T-helper 2 cell treated with Interferon-gamma antibody and Interleukin-4, amounts not matched to agents 100 ng/mL and 5 ng/mL, for 36 hours (primary cell): ENCODE data around the gene COP1. TPM values are rescaled to one million over a fixed set of nuclear protein-coding genes. Genes with fewer than 3 reads are reported as not detected.
"Not testable (repeated sequence)": the region's sequence is repeated elsewhere in the genome, so short reads cannot be mapped to it uniquely, and the experiment has no call there.

Source experiments
- intact Hi-C: fragments of 100-400 bp; cut with micrococcal nuclease; formaldehyde crosslinking; loops from one replicate; pipeline ENCODE4 v1.15.1; 2023
- total RNA-seq: library from RNA; stranded (reverse); gene quantifications from 2 replicates; pipeline ENCODE4 v1.2.3, GENCODE V29; 2022

The COP1 gene
- total RNA-seq, 1 donor from 2014 or later = 45.8 TPM

DNA sequence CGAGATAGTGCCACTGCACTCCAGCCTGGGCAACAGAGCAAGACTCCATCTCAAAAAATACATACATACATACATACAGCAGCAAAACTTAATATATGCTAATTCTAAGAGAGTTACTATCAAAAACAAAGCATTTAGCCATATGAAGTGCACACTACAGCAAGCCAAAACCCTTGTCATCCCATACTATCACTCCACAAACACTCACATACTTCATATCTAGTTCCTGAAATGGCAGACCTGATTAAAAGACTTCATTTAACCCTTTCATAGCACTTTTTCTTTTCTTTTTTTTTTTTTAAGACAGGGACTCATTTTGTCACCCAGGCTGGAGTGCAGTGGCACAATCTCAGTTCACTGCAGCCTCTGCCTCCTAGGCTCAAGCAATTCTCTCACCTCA is 65.6 kb downstream of the COP1 start:
- intact Hi-C loops = no loop called here

DNA sequence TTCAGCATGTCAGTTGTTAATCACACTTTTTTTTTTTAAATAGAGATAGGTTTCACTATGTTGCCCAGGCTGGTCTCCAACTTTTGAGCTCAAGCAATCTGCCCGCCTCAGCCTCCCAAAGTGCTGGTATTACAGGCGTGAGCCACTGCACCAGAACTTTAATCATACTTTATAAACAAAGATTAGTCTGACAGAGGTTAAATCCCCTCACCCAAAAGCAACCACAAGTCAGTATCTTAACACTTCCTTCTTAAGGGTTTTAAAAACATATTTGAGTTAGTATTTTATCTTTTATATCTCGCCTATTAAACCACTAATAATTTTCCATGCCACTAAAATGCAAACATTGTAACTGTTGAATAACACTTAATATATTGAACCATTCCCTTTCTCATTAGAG is 70.2 kb downstream of the COP1 start:
- intact Hi-C loops = no loop called here

DNA sequence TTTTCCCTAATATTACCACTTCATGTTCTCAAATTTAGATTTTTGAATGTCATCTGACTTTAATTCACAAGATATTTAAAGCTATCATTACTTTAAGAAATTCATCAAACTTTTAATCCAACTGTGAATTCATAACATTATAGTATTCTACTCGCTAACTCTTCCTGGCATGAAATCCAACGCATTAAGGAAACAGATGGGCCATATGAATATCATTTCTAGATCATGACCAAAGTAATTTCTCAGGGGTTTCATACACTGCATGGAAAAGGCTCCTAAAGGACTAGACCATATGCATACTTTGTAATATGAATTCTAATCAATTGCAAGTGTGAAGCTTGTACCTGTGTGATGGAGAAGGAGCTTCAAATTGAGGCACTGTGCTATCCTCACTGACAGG is 72.4 kb downstream of the COP1 start:
- intact Hi-C loops = no loop called here

DNA sequence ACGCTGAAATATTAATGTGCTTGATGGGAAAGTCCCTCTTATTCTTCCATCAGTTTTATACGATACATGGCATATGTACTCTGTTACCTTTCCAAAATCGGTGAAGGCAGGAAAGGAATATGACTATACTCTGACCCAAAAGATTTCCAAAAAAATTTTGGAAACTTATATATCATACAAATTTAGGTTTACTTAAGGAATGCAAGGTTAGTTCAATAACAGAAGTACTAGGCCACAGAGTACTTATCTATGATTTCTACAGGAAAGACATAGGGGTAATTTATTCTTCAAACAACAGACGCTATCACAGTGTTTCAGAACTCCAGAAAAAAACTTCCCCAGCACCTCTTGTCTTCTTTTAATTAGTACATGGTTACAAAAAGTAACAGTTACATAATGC is 84.8 kb downstream of the COP1 start:
- intact Hi-C loops = no loop called here

DNA sequence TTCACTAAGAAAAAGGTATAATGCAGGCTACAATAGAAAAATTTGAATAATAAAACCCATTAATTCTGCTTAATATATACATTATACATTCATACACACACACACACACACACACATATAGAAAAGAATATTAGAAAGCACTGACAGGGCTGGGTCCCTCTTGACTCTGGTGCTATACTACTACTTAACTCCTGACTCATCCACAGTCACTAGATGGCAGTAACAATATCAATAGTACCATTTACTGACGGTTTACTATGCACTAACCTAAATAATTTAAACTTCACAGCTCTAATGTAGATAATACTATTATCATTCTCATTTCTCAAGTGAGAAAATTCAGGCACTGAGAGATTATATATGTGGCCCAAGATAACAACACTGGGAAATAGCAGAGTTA is 87.5 kb downstream of the COP1 start:
- intact Hi-C loops = no loop called here

DNA sequence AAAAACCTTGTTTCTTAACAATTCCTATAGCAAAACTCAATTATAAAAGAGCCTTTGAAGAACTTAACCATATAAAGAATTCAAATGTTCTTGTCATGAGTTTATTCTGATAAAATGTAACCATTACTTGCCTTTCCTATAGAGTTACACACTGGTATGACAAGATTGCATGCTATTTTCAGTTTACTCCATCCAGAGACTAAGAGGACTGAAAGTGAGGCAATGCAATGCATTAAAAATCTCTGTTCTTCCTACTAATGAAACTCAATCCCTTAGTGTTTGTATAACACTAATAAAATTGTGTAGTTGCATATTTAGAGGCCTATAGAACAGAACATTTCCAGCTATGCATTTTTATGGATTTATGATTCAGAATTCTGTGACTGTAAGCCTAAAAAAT is 88.1 kb downstream of the COP1 start:
- intact Hi-C loops = no loop called here

DNA sequence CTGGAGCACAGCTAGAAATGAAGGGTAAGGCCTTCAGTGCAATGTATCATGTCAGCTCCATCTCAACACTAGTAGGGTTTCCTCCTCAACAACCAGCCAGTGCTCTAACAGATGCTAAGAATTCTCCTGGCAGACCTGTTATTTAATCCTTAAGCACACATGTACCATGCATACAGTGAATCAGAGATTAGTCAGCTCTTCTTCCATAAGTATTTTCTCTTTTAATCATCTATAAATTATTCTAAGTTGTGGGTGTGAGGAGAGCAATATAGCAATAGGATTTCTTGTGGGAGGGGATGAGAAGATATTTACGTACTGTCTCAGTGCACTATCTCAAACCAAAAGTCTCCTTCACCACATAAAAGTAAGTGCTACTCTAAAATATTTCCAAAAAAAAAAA is 95.3 kb downstream of the COP1 start:
- intact Hi-C loops = no loop called here

DNA sequence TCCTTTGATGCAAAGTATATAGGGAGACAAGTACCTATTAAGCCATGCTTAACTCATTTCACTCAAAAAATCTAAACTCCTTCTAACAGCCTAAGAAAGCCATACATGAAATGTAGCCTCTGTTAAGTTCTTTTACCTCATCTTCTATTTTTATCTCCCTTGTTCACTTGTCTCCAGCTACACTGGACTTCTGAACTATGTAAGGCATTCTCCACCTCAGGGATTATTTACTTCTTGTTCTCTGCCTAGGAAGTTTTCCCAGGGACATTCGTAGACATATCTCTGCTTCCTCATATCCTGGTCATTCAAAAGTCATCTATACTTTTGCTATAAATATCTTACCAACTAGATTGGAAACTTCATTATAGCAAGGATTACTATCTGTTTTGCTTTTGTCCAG is 96.9 kb downstream of the COP1 start:
- intact Hi-C loops = no loop called here

DNA sequence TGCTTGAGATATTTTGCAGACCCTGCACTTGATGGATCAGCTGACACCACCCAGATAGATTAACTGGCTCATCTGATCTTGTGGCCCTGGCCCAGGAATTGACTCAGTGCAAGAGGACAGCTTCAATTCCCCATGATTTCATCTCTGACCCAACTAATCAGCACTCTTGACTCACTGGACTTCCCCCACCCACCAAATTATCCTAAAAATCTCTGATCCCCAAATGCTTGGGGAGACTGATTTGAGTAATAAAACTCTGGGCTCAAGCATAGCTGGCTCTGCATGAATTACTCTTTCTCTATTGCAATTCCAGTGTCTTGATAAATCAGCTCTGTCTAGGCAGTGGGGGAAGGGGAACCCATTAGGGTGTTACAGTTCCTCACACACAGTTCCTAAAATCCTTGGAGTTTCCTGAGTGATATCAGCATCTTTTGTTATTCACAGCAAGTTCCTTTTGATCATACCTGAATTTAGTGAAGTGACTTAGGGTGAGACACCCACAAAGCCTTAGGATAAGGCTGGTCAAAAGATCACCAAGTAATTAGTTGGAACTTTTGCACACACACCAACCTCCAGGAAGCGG is 104.2 kb downstream of the COP1 start:
- intact Hi-C loops = no loop called here

DNA sequence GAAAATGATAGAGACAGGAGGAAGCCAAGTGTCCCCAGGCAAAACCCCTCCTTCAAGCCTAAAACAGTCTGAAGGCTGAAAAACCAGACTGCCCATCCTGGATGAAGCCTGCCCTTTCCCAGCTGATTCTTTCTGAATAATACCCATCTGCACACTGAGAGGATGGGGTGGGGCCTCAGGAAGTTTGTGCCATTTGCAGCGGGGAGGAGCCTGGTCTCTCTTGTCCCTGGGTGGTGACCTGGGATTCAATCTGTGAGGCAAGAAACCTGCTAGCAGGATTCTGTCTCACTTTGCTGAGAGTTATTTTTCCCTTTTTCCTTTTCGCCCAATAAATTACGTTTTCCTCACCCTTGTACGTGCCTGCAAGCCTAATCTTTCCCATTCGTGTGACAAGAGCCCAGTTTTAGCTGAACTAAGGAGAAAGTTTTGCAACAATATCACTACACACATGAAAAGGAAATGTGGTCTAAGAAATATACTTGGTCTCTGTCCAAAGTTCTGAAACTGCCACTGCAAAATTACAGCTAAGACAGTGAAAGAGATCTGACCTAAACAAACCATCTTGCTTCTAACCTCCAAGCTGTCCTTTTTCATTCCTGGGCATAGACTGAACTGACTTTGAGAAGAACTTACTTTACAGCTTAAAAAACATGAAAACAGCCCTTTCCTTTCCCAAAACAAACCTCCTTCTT is 105.0 kb downstream of the COP1 start:
- intact Hi-C loops = no loop called here

DNA sequence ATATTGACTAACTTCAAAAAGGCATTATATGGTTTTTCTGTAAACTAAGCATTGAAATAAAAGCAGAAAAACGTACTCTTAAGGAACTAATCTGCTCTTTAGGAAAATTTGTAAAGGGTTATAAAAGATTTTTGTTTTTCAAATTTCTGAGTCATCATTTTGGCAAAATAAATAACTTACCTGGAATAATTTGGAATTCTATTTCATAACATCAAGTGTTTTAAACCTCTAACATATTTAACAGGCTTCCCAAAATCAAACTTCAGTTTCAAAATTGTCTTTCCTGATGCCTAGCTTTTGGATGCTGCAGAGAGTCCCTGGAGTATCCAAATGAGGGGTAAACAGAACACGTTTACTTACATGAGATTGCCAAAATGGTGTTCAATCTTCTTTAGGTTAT is 108.5 kb downstream of the COP1 start:
- intact Hi-C loops = no loop called here

DNA sequence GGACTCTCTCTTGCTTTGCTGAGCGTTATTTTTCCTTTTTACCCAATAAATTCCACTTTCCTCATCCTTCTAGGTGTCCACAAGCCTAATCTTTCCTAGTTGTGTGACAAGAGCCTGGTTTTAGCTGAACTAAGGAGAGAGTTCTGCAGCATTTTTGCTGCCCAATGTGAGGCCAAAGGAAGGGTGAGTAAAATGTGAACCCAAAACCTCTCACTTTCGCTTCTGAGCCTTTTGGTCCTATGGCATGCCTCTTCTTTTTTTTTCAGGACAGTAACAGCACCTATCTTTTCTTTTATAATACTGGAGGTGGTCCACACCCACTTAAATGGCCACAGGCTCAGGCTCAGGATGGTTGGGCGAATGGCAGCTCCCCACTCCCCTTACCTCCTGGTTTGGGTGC is 111.1 kb downstream of the COP1 start:
- intact Hi-C loops = no loop called here

DNA sequence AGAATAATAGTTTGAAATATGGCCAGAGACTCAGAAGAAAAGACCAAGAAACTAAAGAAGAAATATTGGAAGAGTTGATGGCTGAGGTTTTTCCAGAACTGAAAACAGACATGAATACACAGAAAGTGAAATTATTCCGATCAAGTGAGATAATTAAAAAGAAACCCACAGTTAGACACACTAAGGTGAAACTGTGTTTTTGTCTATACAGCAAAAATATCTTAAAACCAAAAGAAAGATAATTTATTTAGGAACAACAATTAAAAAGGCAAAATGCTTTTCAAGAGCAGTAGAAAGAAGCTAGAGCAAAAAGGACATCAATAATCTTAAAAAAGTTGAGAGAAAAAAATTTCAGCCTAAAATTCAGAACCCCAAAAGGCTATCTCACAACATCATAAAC is 116.3 kb downstream of the COP1 start:
- intact Hi-C loops = no loop called here

DNA sequence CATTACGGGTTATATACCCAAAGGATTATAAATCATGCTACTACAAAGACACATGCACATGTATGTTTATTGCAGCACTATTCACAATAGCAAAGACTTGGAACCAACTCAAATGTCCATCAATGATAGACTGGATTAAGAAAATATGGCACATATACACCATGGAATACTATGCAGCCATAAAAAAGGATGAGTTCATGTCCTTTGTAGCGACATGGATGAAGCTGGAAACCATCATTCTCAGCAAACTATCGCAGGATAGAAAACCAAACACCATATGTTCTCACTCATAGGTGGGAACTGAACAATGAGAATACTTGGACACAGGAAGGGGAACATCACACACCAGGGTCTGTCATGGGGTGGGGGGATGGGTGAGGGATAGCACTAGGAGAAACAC is 119.3 kb downstream of the COP1 start:
- intact Hi-C loops = not testable (repeated sequence)

DNA sequence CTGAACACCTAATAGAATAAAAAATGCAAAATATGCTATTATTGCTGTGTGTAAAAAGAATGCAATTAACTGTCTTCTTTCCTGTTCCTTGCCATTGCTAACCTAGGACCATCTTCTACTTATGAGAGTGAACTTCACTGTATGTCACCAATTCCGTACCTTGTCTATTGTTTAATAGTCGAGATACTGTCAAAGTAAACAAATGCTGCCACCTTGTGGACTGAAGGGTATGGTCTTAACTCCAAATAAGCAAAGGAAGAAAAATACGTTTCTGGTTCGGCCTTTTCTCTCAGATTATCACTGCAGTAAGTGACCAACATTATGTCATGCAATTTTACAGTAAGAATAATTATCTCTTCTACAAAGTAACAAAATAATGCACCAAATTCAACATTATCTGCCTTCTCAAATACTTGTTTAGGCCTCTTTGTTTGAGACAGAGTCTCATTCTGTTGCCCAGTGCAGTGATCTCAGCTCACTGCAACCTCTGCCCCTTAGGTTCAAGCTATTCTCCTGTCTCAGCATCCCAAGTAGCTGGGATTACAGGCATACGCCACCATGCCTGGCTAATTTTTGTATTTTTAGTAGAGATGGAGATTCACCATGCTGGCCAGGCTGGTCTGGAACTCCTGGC is 133.4 kb downstream of the COP1 start:
- intact Hi-C loops = loop anchor here (10.0 kb wide), 1 partner anchor 929 kb away; no protein-coding TSS in a partner anchor

DNA sequence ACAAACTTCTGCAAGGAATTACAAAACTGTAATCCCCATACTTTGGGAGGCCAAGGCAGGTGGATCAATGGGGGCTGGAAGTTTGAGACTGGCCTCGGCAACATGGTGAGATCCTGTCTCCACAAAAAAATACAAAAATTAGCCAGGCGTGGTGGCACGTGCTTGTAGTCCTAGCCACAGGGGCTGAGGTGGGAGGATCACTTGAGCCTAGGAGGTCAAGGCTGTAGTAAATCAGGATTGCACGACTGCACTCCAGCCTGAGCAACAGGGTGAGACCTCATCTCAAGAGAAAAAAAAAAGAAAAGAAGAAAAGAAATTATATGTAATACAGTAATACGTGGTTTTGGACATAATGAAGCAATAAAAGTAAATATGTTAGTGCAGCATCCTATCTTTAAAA is 138.2 kb downstream of the COP1 start:
- intact Hi-C loops = no loop called here

DNA sequence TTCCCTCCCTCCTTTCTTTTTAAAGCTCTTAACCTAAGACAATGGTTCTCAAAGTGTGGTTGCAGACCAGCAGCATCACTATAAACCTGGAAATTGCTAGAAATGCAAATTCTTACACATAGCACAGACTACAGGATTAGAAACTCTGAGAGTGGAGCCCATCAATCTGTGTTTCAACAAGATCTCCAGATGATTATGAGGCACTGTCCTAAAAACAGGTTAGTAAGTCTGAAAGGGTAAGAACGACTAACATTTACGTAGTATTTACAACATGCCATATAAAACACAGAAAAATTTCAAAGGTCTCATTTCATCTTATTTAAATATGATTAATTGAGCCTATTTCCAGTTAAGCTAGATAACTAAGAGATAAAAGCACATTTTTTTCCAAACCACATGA is 138.8 kb downstream of the COP1 start:
- intact Hi-C loops = no loop called here

DNA sequence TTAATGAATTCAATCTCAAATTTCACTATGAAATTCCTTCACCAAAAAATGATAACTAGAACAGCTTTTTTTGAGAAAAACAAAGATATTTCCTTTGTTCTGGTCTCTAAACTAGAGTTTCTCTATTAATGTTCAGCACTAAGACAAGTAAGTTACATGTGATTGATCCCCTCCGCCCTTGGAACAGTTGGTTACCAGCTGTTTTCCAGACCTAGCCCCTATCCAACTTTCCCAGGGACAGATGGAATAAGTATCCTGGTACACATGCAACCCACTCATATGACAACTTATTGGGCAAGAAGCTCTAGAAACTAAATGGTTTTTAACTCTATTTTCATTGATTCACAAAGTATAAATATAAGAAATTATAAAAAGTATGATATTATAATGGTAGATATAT is 140.4 kb downstream of the COP1 start:
- intact Hi-C loops = no loop called here

DNA sequence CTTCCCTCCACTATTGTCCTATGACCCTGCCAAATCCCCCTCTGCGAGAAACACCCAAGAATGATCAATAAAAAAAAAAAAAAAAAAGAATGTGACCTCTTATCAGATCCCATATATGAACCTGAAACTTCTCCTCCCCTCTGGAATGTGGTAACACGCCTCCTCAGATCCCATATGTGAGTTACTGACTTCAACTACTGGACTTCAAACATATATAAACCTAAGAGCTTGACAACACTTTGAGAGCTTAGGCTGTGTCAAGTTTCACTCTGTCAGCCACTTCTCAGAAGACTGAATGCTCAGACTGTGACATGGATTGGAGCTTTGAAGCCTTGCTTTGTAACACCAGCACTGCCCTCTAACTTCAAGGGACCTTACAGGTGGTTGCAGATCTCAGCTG is 148.4 kb downstream of the COP1 start:
- intact Hi-C loops = no loop called here

DNA sequence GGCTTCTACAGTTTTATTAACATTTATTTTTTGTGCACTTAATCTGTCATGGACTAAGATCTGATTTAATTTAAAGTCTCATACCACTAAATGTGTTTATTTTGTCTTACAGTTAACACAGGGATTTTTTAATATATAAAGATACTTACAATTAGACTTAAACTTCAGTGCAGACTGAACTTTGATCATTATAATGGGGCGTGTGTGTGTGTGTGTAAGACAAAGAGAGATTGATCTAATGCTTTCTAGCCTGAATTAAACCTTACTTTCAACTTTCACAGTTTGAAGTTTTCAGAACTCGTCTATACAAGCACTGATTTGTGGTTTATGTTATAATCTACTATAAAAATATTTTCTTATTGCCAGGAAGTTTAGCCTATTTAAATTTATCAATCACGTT is 150.8 kb downstream of the COP1 start:
- intact Hi-C loops = no loop called here

DNA sequence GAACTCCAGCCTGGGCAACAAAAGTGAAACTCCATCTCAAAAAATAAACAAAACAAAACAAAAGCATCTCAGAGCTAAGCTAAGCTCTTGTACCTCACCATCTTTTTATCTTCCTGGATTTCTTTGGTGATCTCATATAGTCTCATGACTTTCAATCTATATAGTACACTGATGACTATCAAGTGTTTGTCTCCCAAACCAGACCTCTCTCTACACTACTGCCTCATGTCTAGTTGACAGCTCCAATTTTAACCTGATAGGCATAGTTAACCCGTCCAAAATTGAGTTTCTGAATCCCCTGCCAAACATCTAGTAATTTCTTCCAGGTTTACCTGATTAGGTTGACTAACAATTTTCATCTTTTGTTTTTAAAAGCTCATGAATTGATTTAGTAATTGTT is 151.7 kb downstream of the COP1 start:
- intact Hi-C loops = no loop called here

DNA sequence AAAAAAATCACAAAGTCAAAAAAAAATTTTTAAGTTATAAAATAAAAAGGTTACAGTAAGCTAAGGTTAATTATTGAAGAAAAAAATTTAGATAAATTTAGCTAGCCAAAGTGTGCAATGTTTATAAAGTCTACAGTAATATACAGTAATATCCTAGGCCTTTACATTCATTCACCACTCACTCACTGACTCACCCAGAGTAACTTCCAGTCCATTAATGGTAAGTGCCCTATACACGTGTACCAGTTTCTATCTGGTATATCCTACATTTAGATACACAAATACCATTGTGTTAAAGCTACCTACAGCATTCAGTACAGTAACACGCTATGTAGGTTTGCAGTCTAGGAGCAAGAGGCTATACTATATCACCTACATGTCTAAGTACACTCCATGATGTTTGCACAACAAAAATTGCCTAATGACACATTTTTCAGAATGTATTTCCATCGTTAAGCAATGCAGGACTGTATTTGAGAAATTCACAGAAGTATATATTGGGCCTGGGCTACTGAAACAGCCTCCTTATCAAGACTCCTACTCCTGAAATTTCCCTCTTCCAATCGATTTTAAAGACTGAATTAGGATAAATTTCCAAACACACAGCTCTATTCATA is 155.1 kb downstream of the COP1 start:
- intact Hi-C loops = no loop called here

DNA sequence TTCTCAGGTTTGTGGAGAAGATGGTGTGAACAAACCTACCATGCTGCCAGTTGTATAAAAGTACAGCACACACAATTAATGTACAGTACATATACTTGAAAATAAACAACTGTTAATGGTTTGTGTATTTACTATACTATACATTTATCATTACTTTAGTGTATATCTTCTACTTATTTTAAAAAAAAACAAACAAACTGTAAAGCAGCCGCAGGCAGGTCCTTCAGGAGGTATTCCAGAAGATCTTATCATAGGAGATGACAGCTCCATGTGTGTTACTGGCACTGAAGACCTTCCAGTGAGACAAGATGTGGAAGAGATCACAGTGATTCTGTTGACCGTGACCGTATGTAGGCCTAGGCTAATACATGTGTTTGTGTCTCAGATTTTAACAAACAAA is 155.7 kb downstream of the COP1 start:
- intact Hi-C loops = no loop called here
